Ishikawa (cell line): ENCODE data around the gene MYBPHL.

Source experiments
- CEBPB ChIP-seq: IDR thresholded peaks from 2 replicates; pipeline ENCODE4 v1.6.1; 2012
- CREB1 ChIP-seq: IDR thresholded peaks from 2 replicates; pipeline ENCODE4 v1.6.1; 2012; ENCODE audit warnings: low read depth
- EP300 ChIP-seq: IDR thresholded peaks from 2 replicates; pipeline ENCODE4 v1.6.1; 2012; ENCODE audit warnings: borderline replicate concordance
- FOXM1 ChIP-seq: IDR thresholded peaks from 2 replicates; pipeline ENCODE4 v1.6.1; 2012; ENCODE audit warnings: low read depth, borderline replicate concordance
- RAD21 ChIP-seq: IDR thresholded peaks from 2 replicates; pipeline ENCODE4 v1.6.1; 2012; ENCODE audit warnings: low read depth
- TAF1 ChIP-seq: IDR thresholded peaks from 2 replicates; pipeline ENCODE4 v1.6.1; 2012; ENCODE audit warnings: low read depth, mild to moderate bottlenecking
- TCF12 ChIP-seq: IDR thresholded peaks from 2 replicates; pipeline ENCODE4 v1.6.1; 2012; ENCODE audit warnings: low read depth
- TEAD4 ChIP-seq: IDR thresholded peaks from 2 replicates; pipeline ENCODE4 v1.6.1; 2012
- YY1 ChIP-seq: IDR thresholded peaks from 2 replicates; pipeline ENCODE4 v1.6.1; 2012; ENCODE audit warnings: low read depth
- ZBTB7A ChIP-seq: IDR thresholded peaks from 2 replicates; pipeline ENCODE4 v1.6.1; 2012; ENCODE audit warnings: low read depth
- TF ChIP-seq, protein P1 (sequence below): IDR thresholded peaks from 2 replicates; pipeline ENCODE4 v1.6.1; 2012
- TF ChIP-seq, protein P2 (sequence below): IDR thresholded peaks from 2 replicates; pipeline ENCODE4 v1.6.1; 2012
- TF ChIP-seq, protein P3 (sequence below): IDR thresholded peaks from 2 replicates; pipeline ENCODE4 v1.6.1; 2012; ENCODE audit warnings: low read depth, mild to moderate bottlenecking

The MYBPHL gene

DNA sequence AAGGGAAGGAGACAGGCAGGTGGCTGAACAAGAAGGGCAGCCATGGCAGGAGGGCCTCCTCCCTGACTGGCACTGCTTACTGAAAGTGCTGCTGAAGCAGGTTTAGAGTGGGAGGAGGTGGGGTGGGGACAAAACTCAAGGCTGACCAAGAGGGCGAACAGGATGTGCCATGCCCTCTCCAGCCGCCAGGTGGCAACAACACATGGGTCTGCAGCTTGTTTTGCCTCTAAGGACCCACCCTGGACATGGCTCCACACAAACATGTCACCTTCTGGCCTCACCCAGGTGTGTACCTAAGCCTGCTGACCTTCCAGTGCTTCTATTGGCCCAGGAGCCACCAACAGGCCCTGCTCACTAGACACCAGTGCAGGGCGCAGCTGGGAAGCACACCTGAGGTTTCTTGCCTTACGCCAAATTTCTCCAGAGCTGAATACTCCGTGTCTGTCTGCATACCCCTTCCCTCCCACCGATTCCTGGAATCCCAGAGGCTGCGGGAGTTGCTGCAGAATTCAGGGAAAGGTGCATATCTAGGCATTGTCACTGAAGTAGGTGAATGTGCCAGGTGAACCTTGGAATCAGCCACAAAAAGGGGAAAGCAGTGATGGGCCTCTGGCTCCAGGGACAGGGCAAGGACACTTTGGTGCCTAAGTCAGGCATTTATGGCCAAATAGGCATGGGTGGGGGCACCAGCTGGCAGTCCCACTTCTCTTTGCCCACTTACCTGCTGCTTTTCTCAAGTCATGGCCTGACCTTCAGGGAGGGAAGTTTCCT is 29.2 kb downstream of the MYBPHL start:
- TF ChIP-seq, protein P1, sequence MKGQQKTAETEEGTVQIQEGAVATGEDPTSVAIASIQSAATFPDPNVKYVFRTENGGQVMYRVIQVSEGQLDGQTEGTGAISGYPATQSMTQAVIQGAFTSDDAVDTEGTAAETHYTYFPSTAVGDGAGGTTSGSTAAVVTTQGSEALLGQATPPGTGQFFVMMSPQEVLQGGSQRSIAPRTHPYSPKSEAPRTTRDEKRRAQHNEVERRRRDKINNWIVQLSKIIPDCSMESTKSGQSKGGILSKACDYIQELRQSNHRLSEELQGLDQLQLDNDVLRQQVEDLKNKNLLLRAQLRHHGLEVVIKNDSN = no peak
- TF ChIP-seq YY1 = 0 out of 2 replicates have a peak, but pooled peaks have one; percentile 23
- TF ChIP-seq CEBPB = no peak
- TF ChIP-seq RAD21 = peak; percentile 88
- TF ChIP-seq, protein P2, sequence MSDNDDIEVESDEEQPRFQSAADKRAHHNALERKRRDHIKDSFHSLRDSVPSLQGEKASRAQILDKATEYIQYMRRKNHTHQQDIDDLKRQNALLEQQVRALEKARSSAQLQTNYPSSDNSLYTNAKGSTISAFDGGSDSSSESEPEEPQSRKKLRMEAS = 0 out of 2 replicates have a peak, but pooled peaks have one; percentile 28
- TF ChIP-seq TAF1 = no peak
- TF ChIP-seq CREB1 = no peak

DNA sequence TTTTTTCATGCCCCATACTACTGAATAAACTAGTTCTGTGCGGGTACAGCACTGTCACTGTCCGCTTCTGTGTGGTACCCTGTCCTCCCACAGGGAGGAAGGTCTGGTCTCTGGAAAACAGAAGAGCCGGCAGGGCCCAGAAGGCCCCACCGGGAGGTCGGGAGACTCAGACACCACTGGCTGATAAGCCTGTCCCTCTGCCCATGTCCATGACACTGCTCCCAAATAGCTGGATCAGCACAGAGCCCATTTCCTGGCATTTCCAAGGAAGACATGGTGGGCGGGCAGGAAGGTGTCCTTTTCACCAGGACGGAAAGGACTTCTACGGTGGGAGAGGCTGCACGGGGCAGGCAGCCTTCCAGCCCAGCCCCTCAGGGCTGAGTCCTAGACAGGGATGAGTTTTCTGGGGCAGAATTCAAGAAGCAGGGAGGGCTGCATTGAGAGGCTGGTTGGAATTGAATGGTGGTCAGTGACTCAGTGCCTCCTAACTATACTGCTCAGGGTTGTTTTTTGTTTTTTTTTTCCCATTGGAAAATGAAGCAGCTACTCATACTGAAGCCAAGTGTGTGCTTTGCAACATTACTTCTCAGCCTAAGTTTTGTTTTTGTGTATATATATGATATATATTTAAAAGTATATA is 31.0 kb downstream of the MYBPHL start:
- TF ChIP-seq, protein P3, sequence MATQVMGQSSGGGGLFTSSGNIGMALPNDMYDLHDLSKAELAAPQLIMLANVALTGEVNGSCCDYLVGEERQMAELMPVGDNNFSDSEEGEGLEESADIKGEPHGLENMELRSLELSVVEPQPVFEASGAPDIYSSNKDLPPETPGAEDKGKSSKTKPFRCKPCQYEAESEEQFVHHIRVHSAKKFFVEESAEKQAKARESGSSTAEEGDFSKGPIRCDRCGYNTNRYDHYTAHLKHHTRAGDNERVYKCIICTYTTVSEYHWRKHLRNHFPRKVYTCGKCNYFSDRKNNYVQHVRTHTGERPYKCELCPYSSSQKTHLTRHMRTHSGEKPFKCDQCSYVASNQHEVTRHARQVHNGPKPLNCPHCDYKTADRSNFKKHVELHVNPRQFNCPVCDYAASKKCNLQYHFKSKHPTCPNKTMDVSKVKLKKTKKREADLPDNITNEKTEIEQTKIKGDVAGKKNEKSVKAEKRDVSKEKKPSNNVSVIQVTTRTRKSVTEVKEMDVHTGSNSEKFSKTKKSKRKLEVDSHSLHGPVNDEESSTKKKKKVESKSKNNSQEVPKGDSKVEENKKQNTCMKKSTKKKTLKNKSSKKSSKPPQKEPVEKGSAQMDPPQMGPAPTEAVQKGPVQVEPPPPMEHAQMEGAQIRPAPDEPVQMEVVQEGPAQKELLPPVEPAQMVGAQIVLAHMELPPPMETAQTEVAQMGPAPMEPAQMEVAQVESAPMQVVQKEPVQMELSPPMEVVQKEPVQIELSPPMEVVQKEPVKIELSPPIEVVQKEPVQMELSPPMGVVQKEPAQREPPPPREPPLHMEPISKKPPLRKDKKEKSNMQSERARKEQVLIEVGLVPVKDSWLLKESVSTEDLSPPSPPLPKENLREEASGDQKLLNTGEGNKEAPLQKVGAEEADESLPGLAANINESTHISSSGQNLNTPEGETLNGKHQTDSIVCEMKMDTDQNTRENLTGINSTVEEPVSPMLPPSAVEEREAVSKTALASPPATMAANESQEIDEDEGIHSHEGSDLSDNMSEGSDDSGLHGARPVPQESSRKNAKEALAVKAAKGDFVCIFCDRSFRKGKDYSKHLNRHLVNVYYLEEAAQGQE = no peak
- TF ChIP-seq, protein P1 = no peak

DNA sequence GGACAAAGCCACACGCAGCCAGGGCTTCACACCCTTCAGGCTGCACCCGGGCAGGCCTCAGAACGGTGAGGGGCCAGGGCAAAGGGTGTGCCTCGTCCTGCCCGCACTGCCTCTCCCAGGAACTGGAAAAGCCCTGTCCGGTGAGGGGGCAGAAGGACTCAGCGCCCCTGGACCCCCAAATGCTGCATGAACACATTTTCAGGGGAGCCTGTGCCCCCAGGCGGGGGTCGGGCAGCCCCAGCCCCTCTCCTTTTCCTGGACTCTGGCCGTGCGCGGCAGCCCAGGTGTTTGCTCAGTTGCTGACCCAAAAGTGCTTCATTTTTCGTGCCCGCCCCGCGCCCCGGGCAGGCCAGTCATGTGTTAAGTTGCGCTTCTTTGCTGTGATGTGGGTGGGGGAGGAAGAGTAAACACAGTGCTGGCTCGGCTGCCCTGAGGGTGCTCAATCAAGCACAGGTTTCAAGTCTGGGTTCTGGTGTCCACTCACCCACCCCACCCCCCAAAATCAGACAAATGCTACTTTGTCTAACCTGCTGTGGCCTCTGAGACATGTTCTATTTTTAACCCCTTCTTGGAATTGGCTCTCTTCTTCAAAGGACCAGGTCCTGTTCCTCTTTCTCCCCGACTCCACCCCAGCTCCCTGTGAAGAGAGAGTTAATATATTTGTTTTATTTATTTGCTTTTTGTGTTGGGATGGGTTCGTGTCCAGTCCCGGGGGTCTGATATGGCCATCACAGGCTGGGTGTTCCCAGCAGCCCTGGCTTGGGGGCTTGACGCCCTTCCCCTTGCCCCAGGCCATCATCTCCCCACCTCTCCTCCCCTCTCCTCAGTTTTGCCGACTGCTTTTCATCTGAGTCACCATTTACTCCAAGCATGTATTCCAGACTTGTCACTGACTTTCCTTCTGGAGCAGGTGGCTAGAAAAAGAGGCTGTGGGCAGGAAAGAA is 32.0 kb downstream of the MYBPHL start:
- TF ChIP-seq TCF12 (no peak), YY1 (no peak), CREB1 (no peak), ZBTB7A (peak; percentile 36; the same call in 1 of the 2 replicates)
- TF ChIP-seq, protein P2 = no peak

DNA sequence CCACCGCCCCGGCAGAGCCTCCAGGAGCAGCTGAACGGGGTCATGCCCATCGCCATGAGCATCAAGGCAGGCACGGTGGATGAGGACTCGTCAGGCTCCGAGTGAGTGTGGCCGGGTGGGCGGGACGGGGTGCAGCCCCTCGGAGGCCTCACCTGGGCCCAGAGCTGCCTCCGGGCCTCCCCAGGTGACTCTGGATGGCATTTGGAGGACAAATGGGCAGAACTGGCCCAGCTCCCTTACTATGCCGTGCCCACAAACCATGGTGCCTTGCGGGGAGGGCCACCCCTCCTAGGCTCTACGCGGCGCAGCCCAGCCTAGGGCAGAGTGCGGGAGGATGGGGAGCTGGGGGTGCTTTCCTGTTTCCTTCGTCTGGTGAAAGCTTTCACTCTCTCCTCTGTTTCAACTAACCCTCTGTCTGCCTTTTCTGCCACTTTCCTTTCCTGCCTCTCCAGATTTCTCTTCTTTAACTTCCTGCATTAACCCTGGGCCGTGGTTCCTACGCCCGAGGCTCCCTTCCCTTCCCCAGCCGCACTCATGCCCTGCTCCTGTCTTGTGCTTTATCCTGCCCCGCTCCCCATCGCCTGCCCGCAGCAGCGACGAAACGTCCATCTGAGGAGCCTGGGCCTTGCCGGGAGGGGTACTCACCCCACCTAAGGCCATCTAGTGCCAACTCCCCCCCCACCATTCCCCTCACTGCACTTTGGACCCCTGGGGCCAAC is 33.1 kb downstream of the MYBPHL start:
- no peak for TF ChIP-seq EP300
- no peak for TF ChIP-seq RAD21

DNA sequence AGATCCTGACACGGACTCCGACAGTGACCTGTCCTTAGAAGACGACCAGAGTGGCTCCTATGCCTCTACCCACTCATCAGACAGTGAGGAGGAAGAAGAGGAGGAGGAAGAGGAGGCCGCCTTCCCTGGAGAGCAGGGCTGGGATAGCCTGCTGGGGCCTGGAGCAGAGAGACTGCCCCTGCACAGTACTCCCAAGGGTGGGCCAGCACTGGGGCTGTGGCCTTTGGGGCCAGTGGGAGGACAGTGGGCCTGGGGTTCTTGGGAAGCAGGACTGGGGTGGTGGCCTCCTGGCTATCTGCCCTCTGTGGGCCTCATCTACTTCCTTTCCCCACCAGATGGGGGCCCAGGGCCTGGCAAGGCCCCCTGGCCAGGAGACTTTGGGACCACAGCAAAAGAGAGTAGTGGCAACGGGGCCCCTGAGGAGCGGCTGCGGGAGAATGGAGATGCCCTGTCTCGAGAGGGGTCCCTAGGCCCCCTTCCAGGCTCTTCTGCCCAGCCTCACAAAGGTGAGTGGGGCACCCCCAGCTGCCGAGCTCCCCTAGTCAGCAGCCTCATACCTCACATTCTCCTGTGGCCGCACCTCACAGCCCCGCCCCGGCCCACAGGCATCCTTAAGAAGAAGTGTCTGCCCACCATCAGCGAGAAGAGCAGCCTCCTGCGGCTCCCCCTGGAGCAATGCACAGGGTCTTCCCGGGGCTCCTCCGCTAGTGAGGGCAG is 33.8 kb downstream of the MYBPHL start:
- TF ChIP-seq, protein P2 = no peak
- TF ChIP-seq TEAD4 = peak; percentile 28; the same call in 1 of the 2 replicates

DNA sequence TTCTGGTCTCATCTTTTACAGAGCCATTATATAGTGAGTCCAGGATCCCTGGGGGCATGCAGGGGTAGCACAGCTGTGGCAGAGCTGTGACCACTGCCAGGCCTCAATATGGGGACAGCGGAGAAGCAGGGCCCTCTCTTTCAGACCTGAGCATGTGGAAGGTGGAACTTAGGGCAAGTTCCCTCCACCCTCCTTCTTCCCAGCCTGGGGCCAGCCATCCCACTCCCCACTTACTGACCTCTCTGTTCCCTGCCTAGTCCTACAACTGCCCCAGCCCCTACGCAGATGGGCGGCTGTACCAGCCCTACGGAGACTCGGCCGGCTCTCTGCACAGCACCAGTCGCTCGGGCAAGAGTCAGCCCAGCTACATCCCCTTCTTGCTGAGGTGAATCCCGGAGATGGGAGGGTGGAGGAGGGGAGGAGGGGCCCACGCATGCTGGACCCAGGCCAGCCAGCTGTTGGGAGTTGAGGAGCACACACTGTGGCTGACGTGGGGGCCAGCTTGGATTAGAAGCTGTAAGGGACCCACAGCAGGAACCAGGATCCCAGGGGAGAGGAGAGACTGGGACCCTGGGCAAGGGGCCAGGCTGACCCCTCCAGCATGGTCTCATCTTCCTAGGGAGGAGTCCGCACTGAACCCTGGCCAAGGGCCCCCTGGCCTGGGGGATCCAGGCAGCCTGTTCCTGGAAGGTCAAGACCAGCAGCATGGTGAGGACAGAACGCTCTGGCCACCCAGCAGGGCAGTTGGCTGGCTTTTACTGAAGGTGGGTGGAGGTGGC is 34.6 kb downstream of the MYBPHL start:
- no peak for TF ChIP-seq TAF1
- no peak for TF ChIP-seq FOXM1
- TF ChIP-seq EP300 = no peak
- TF ChIP-seq TCF12 = no peak
- TF ChIP-seq, protein P1 = no peak
